GM12872 (cell line): ENCODE data around the gene MLKL.

Source experiments
- TF ChIP-seq, protein P1 (sequence below): IDR thresholded peaks from 3 replicates; pipeline ENCODE4 v1.5.1; 2011; ENCODE audit warnings: low read depth, mild to moderate bottlenecking, low read length, moderate library complexity; ENCODE audit not compliant: insufficient read depth

Gene MLKL

DNA sequence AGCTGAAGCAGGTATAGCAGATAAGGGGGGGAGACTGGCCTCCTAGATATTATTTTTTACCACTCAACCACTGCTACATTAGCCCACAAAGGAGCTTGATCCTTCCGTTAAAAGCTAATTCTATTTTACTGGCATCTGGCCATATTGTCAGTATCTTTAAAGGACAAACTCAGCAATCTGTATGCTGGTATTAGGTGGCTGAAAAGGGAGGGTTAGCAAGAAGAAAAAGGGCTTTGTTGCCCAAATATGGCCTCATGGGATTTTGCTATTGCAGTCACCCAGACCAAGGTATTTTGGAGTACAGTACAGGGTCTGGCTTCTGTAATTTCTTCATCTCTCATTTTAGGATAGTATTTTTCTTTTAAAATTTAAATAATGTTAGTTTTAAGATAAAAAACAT lies 48.4 kb downstream of the MLKL start:
- TF ChIP-seq, protein P1, sequence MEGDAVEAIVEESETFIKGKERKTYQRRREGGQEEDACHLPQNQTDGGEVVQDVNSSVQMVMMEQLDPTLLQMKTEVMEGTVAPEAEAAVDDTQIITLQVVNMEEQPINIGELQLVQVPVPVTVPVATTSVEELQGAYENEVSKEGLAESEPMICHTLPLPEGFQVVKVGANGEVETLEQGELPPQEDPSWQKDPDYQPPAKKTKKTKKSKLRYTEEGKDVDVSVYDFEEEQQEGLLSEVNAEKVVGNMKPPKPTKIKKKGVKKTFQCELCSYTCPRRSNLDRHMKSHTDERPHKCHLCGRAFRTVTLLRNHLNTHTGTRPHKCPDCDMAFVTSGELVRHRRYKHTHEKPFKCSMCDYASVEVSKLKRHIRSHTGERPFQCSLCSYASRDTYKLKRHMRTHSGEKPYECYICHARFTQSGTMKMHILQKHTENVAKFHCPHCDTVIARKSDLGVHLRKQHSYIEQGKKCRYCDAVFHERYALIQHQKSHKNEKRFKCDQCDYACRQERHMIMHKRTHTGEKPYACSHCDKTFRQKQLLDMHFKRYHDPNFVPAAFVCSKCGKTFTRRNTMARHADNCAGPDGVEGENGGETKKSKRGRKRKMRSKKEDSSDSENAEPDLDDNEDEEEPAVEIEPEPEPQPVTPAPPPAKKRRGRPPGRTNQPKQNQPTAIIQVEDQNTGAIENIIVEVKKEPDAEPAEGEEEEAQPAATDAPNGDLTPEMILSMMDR = no peak

DNA sequence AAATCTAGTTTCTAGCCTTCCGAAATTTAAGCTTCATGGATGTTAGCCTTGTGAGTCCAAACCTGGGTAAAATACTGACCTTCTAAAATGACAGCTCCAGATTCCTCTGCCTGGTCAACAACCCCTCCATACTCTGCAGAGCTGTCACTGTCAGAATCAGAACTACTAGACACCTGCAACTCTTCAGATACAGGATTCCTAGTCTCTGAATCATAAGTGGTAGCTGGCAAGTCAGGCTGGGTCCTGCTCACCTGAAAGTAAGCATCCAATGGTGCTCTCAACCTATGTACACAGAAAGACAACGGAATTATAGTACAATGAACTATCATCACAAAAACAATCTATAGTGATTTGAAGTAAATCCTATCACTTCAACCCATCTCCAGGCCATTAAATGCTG lies 48.8 kb downstream of the MLKL start:
- TF ChIP-seq, protein P1 = no peak

DNA sequence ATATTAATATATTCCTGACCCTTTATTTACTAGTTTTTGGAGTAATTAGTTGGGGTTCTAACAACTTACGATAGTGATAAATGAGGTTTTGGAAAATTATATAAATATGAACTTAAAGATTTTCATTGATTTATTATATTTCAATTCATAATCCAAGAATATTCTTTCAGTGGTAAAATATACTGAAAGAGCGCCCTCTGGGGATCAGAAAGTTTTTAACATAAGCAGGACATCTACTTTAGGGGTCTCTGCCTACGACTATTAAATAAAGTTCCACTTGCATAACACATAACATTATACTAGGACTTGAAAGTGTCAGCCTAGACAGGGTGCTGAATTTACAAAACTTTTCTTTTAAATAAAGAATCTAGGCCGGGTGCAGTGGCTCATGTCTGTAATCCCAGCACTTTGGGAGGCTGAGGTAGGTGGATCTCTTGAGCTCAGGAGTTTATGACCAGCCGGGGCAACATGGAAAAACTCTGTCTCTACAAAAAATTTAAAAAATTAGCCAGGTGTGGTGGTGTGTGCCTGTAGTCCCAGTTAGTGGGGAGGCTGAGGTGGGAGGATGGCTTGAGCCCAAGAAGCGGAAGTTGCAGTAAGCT lies 49.6 kb downstream of the MLKL start:
- TF ChIP-seq, protein P1 = peak; percentile 37; the same call in 2 of the 3 replicates

DNA sequence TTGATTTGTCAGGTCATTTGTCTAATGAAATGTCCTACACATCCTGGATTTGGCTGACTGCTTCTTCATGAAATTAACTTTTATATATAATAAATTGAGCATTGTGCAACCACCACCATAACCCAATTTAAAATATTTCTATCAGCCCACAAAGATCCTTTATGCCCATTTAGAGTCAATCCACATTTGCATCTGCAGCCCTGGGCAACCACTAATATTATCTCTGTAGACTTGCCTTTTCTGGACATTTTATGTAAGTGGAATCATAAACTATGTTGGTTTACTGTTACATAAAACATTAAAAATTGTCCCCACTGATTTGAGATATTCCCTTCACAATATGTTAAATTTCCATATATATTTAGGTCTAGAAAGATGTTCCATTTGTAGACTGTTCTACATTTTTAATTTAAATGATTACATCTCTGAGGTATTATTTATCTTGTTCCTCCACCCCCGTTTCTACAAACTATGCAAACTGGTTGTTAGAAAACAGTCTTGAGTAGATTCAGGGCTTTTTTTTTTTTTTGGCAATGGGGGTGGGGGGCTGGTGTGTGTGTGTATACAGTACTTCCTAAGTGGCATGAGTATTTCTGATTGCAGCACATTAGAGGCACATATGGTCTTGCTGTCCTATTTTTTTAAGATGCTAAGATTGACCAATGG lies 50.7 kb downstream of the MLKL start:
- TF ChIP-seq, protein P1 = no peak

DNA sequence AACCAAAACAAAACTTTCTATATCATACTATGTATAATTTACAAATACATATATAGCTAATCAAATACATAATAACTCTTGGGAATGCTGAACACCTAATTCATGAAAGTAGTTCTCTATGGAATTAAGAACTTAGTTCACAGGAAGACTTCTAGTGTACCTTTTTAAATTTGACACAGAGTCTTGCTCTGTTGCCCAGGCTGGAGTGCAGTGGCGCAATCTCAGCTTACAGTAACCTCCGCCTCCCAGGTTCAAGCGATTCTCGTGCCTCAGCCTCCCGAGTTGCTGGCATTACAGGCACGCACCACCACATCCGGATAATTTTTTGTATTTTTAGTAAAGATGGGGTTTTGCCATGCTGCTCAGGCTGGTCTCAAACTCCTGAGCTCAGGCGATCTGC lies 58.7 kb downstream of the MLKL start:
- TF ChIP-seq, protein P1 = no peak

DNA sequence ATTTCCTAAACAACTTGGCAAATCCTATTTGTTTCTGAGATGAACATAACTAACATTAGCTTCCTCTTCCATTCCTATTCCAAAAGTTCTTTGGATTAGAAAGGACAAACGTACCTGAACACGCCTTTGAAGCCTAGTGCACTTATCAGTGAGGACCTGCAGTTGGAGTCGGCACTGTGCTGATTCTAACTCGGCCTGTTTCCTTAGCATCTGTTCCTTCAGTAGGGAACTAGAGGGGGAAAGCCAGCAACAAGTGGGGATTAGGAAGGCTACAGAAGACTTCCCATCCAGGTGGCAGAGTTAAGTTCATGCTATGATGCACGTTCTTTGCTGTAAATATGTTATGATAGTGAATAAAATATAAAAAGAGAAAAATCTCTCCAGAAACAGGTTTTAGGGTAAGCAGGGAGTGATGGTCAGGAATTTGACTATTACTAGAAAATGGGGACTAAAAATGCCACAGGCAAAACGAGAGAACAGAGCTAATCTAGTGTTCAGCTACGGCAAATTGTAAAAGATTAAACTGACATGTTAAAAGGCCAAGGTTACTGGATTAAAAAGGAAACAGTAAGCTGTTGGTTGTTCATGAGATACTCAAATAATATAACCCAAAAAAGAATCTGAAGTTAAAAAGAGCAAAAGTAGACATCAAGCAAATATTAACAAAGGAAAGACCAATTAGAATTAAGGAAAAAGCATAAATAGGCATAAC lies 62.8 kb downstream of the MLKL start:
- TF ChIP-seq, protein P1 = no peak

DNA sequence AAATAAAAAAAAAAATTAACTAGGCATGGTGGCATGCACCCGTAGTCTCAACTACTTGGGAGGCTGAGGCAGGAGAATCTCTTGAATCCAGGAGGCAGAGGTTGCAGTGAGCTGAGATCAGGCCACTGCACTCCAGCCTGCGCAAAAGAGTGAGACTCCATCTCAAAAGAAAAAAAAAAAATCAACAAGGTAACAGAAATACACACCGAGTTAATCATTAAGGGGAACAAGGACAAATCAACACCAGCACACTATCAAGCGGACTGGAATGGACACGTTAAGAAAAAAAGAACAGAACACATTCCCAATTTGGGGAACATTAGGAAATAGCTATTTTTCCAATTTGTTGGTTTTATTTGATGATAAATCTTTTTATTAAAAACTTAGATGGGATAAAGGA lies 65.4 kb downstream of the MLKL start:
- TF ChIP-seq, protein P1 = no peak
